ENCODE data around the gene ARL13B.

- no peak for TF ChIP-seq DNMT1 (CRISPR knock-in tag; IDR thresholded peaks at IDR 0.05)
- TF ChIP-seq POLR2AphosphoS5 (IDR thresholded peaks at IDR 0.05; ENCODE audit: low read depth, low read length): no peak
- no peak for TF ChIP-seq ZNF296 (CRISPR knock-in tag; conservative IDR thresholded peaks at IDR 0.05)
- no peak for TF ChIP-seq ZNF510 (CRISPR knock-in tag; IDR thresholded peaks at IDR 0.05; ENCODE audit: low read depth)
- TF ChIP-seq SOX13 (IDR thresholded peaks at IDR 0.05): no peak
- TF ChIP-seq SOX13 (CRISPR knock-in tag; conservative IDR thresholded peaks at IDR 0.05 in 1 of 2, IDR thresholded peaks at IDR 0.05 in 1 of 2): no peak
- no peak for TF ChIP-seq ZBTB21 (CRISPR knock-in tag; IDR thresholded peaks at IDR 0.05)
- TF ChIP-seq ZFYVE20 (CRISPR knock-in tag; IDR thresholded peaks at IDR 0.05; ENCODE audit: borderline replicate concordance, low read depth): no peak
- no peak for TF ChIP-seq ZNF616 (CRISPR knock-in tag; IDR thresholded peaks at IDR 0.05; ENCODE audit: low read depth)
- no peak for TF ChIP-seq REPIN1 (CRISPR knock-in tag; IDR thresholded peaks at IDR 0.05; ENCODE audit: borderline replicate concordance, low read depth)
- no peak for TF ChIP-seq MAX (IDR thresholded peaks at IDR 0.05)
- TF ChIP-seq ZNF136 (CRISPR knock-in tag; IDR thresholded peaks at IDR 0.05; ENCODE audit: low read depth): no peak
These were observed 39.7 kb downstream of the ARL13B start for GRCh38 chr3:94019659-94020058.
